ENCODE data around the gene ACVR2A.

DNA sequence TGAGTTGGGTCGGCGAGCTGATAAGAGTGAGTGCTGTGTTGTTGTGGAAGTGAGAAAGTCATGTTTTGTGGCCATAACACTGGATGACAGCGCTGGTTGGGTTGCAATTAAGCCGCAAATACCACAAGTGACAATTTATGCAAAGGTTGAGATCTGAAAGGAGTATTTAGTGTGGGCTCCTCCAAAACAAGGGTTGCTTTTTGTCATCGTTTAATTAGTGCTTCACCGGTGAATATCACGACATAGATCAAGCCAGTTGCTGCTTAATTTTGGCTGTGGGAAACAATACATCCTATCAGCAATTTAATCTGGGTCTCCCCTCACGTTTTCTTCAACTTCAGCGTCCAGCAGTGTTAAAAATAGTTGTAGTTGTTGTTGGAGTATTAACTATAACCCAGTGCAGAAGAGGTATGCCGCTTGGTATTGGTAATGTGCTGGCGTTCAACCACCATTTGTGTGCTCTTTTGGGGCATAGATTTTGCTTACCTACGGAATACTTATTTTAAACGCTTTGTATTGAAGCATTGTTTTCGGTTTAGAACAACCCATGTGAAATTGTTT lies 662 bp downstream of the ACVR2A start:
- TF ChIP-seq, protein P1, sequence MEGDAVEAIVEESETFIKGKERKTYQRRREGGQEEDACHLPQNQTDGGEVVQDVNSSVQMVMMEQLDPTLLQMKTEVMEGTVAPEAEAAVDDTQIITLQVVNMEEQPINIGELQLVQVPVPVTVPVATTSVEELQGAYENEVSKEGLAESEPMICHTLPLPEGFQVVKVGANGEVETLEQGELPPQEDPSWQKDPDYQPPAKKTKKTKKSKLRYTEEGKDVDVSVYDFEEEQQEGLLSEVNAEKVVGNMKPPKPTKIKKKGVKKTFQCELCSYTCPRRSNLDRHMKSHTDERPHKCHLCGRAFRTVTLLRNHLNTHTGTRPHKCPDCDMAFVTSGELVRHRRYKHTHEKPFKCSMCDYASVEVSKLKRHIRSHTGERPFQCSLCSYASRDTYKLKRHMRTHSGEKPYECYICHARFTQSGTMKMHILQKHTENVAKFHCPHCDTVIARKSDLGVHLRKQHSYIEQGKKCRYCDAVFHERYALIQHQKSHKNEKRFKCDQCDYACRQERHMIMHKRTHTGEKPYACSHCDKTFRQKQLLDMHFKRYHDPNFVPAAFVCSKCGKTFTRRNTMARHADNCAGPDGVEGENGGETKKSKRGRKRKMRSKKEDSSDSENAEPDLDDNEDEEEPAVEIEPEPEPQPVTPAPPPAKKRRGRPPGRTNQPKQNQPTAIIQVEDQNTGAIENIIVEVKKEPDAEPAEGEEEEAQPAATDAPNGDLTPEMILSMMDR (conservative IDR thresholded peaks at IDR 0.05; ENCODE audit: low read depth, low read length), result no peak
- TF ChIP-seq POLR2A (IDR thresholded peaks at IDR 0.05; ENCODE audit: low read depth, low read length), result no peak
- TF ChIP-seq SMC3 (IDR thresholded peaks at IDR 0.05; ENCODE audit: low read depth, low read length), result no peak
- no peak for TF ChIP-seq MXI1 (IDR thresholded peaks at IDR 0.05; ENCODE audit: borderline replicate concordance, low read depth, low read length)
